Testis (tissue), 2 donors: ENCODE results near the gene LARGE2.

ENCODE experiments used
- POLR2A ChIP-seq: fragments of 450-650 bp; IDR thresholded peaks from one replicate; pipeline ENCODE4 v1.6.1; 2017; ENCODE audit warnings: antibody characterized with exemption, mild to moderate bottlenecking, moderate library complexity
- TF ChIP-seq, protein P1 (sequence below), 3 experiments: fragments of 450-650 bp in 2 of 3; fragments of 200-600 bp in 1 of 3; sonication (generic) in 1 of 3; IDR thresholded peaks; one replicate each; pipeline ENCODE4 v1.5.1; 2016 to 2019; ENCODE audit warnings: antibody characterized with exemption in 3 of 3, mild to moderate bottlenecking in 2 of 3, moderate library complexity in 1 of 3

DNA sequence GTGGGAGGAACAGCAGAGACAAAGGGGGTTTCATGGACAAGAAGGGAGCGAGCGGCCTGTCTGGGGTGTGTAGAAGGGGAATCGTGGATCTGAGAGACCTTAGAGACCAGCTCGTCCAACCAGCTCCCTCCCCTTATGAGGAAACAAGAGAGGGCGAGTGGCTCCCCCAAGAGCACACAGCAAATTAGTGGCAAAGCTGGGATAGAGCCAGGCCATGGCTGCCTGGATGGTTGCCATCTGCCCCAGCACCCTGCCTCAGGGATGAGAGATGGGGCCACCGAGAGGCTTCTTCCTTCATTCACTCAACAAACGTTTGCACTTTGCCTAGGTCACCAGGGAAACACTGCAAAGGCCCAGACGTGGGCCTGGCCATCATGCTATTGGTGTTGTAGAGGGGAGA is 32.9 kb upstream of the LARGE2 start:
- TF ChIP-seq, protein P1, sequence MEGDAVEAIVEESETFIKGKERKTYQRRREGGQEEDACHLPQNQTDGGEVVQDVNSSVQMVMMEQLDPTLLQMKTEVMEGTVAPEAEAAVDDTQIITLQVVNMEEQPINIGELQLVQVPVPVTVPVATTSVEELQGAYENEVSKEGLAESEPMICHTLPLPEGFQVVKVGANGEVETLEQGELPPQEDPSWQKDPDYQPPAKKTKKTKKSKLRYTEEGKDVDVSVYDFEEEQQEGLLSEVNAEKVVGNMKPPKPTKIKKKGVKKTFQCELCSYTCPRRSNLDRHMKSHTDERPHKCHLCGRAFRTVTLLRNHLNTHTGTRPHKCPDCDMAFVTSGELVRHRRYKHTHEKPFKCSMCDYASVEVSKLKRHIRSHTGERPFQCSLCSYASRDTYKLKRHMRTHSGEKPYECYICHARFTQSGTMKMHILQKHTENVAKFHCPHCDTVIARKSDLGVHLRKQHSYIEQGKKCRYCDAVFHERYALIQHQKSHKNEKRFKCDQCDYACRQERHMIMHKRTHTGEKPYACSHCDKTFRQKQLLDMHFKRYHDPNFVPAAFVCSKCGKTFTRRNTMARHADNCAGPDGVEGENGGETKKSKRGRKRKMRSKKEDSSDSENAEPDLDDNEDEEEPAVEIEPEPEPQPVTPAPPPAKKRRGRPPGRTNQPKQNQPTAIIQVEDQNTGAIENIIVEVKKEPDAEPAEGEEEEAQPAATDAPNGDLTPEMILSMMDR (IDR thresholded peaks at IDR 0.05) = no peak
- TF ChIP-seq POLR2A = no peak
